ENCODE data around the gene ZNF501. TPM values are rescaled to one million over a fixed set of nuclear protein-coding genes. Genes with fewer than 3 reads are reported as not detected.

ZNF501 gene
- total RNA-seq (2022; extraction: Qiagen RNA extraction): not detected in 5 replicates

DNA sequence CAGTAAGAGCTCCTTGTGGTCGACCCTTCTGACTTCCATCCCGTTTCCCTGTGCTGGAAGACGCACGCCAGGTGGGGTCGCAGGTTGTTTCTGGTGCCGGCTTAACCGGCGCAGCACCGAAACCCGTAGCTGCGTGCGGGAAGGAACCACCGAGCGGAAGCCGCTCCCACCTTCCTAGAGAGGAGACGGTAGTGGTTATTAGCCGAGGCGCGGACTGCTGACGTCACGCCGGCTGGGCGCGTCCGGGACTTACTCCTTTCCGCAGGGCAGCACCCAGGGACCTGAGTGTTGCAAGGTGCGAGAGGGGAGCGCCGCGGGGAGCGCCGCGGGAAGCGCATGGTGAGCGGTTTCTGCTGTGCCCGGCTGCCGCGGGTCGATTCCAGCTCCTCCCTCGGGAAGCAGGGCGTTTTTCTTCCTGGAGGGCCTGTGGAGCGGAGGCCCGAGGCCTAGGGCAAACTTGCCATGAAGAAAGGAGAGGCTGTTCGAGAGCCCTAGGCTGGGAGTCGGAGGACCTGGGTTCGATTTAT, at the start of gene ZNF501:
ZNF501 (plus strand) TSS at position 252 of the 527 bp plus-strand sequence. CDS start 4,787 bp downstream, outside the sequence.

DNA sequence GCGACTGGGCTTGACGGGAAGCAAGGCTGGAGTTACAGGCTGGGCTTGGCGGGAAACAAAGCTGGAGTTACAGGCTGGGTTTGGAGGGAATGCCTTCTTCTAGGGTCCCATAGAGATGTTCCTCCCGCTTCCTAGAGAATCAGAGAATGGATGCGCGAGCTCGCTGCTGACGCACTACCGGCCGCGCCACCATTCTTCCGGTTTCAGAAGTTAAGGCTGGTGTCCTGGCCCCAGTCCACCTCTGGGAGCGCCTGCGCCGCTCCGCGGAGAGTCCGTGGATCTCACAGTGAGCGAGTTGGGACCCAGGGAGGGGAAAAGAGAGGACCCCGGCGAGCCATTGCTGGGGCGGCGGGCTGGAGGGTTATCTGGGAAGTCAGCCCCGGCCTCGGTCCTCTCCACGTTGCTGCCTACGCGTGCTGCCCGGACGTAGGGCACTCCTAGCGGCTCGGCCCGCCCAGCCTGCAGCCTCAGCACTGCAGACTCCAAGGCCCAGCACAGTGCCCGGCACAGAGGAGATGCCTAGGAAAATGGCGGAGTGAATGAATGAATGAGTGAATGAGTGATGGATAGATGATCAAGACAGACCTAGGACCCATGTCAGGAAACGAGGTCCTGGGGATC, 16.9 kb upstream of the ZNF501 start, which contains the start of gene ZNF502:
ZNF502 (plus strand) TSS at position 206 of the 621 bp plus-strand sequence. CDS start 7,602 bp downstream, outside the sequence.

DNA sequence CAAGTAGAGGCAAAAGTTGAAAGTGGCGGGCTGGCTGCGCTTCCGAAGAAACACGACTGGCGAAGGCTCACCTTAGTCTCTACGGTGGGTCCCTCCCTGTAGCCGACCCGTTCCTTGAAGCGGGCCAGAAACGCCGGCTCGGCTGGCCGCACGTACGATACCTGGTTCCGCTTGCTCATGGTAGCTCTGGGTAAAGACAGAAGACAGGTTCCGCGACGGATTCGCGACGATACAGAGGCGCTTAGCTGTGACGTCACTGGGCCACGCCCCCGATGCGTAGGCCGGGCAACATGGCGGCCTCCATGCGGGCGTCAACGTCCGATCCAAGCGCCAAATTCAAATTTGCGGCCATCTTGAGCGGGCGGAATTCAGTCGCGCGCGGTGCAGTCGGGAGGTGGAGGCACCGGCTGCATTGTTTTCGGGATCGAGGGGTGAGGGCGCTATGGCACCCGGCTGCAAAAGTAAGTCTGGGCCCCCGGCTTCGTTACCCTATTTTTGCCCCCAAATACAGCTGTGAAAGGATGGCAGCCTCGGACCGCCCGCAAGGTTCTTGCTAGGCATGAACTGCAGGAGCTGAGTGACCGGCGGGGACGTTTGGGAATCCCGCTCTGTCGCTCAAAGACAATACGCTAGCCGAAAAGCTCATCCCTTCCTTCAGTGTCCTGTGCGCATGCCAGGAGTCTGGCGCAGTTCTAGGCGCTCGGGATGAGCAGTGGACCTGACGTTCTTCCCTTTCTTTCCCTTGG, 32.2 kb downstream of the ZNF501 start, which contains the start of the genes KIAA1143 and KIF15:
KIAA1143 (minus strand) TSS at position 196 of the 746 bp plus-strand sequence; CDS start at position 179, 17 bp downstream.
KIF15 (plus strand) TSS at position 371 of the 746 bp plus-strand sequence; CDS start at position 443, 72 bp downstream.

Other genes starting within 250 kb of the ZNF501 start
- gene ZKSCAN7, start 174.4 kb upstream of the ZNF501 start, total RNA-seq (2022; extraction: Qiagen RNA extraction): not detected in 5 replicates
- not detected in 5 replicates for gene ZNF660, start 144.7 kb upstream of the ZNF501 start, total RNA-seq (2022; extraction: Qiagen RNA extraction)
- gene ZNF197, start 104.6 kb upstream of the ZNF501 start, total RNA-seq (2022; extraction: Qiagen RNA extraction): 1.3 to 2.5 TPM (median 1.8 TPM) in 5 replicates
- gene ZNF35, start 80.9 kb upstream of the ZNF501 start, total RNA-seq (2022; extraction: Qiagen RNA extraction): 5.0 to 6.4 TPM (median 5.4 TPM) in 5 replicates
- gene ZNF502, start 17.0 kb upstream of the ZNF501 start, total RNA-seq (2022; extraction: Qiagen RNA extraction): 1.5 to 2.3 TPM (median 1.6 TPM) in 5 replicates
- gene KIAA1143, start 32.0 kb downstream of the ZNF501 start, total RNA-seq (2022; extraction: Qiagen RNA extraction): 10.6 to 18.3 TPM (median 15.3 TPM) in 5 replicates
- gene KIF15, start 32.2 kb downstream of the ZNF501 start, total RNA-seq (2022; extraction: Qiagen RNA extraction): 7.6 to 12.1 TPM (median 8.6 TPM) in 5 replicates
- 8.2 to 12.2 TPM (median 11.4 TPM) in 5 replicates for gene TMEM42, start 132.3 kb downstream of the ZNF501 start, total RNA-seq (2022; extraction: Qiagen RNA extraction)
- gene TGM4, start 145.0 kb downstream of the ZNF501 start, total RNA-seq (2022; extraction: Qiagen RNA extraction): 0.12 to 0.30 TPM (median 0.16 TPM) in 5 replicates
- 42.1 to 46.0 TPM (median 45.4 TPM) in 5 replicates for gene ZDHHC3, start 246.5 kb downstream of the ZNF501 start, total RNA-seq (2022; extraction: Qiagen RNA extraction)
- gene EXOSC7, start 246.6 kb downstream of the ZNF501 start, total RNA-seq (2022; extraction: Qiagen RNA extraction): 44.6 to 53.0 TPM (median 47.2 TPM) in 5 replicates